Neuronal stem cell (in vitro differentiated cells): ENCODE measurements around the gene LCN10.
"Not testable (repeated sequence)": the region's sequence is repeated elsewhere in the genome, so short reads cannot be mapped to it uniquely, and the experiment has no call there.

Source experiments
- DNase-seq: peaks from one replicate; pipeline ENCODE4 v3.0.0-alpha.2; 2013; ENCODE audit warnings: low spot score
- H2AFZ ChIP-seq: one replicate; pipeline ENCODE4 v1.6.1; 2013; ENCODE audit warnings: mild to moderate bottlenecking, low read length, inconsistent platforms
- H2AK5ac ChIP-seq: 2 replicates; pipeline ENCODE4 v1.6.1; 2013; ENCODE audit warnings: low read depth, mild to moderate bottlenecking, inconsistent platforms, low read length, moderate library complexity, mixed read lengths
- H2BK120ac ChIP-seq: 2 replicates; pipeline ENCODE4 v1.6.1; 2013; ENCODE audit warnings: low read depth, mild to moderate bottlenecking, inconsistent platforms, low read length, moderate library complexity, mixed read lengths
- H2BK12ac ChIP-seq: one replicate; pipeline ENCODE4 v1.6.1; 2013; ENCODE audit warnings: low read length, inconsistent platforms
- H2BK15ac ChIP-seq: 2 replicates; pipeline ENCODE4 v1.6.1; 2013; ENCODE audit warnings: mild to moderate bottlenecking, low read length, inconsistent platforms, mixed read lengths
- H2BK5ac ChIP-seq: one replicate; pipeline ENCODE4 v1.6.1; 2013; ENCODE audit warnings: inconsistent platforms, mild to moderate bottlenecking, low read length, moderate library complexity
- H3K14ac ChIP-seq: one replicate; pipeline ENCODE4 v1.6.1; 2013; ENCODE audit warnings: low read length, inconsistent platforms
- H3K18ac ChIP-seq: 2 replicates; pipeline ENCODE4 v1.6.1; 2013; ENCODE audit warnings: low read length, inconsistent platforms
- H3K23ac ChIP-seq: 2 replicates; pipeline ENCODE4 v1.6.1; 2013; ENCODE audit warnings: low read depth, mild to moderate bottlenecking, mixed read lengths, low read length, inconsistent platforms; ENCODE audit not compliant: poor library complexity
- H3K27ac ChIP-seq: replicated peaks from 3 replicates; pipeline ENCODE4 v1.5.1; 2013; ENCODE audit warnings: low read length, inconsistent platforms
- H3K27me3 ChIP-seq, 3 experiments: 2 replicates each; pipeline ENCODE4 v1.6.1; 2013; ENCODE audit warnings: low read length in 3 of 3, mild to moderate bottlenecking in 2 of 3, inconsistent platforms in 1 of 3, low read depth in 1 of 3, mixed read lengths in 1 of 3, moderate library complexity in 1 of 3; ENCODE audit not compliant: control insufficient read depth in 3 of 3, insufficient read depth in 3 of 3
- H3K36me3 ChIP-seq, 2 donors: replicated peaks in 1 of 2; 2 replicates each; pipeline ENCODE4 v1.6.1; 2013; ENCODE audit warnings: low read length in 2 of 2; ENCODE audit not compliant: control insufficient read depth in 2 of 2, insufficient read depth in 2 of 2
- H3K4ac ChIP-seq: 2 replicates; pipeline ENCODE4 v1.6.1; 2013; ENCODE audit warnings: inconsistent platforms, mild to moderate bottlenecking, low read length, moderate library complexity
- H3K4me1 ChIP-seq, 2 donors: 1 replicate in 1 of 2; 2 replicates in 1 of 2; pipeline ENCODE4 v1.6.1; 2013; ENCODE audit warnings: low read length in 2 of 2, low read depth in 1 of 2; ENCODE audit not compliant: control insufficient read depth in 2 of 2, insufficient read depth in 1 of 2
- H3K4me2 ChIP-seq: one replicate; pipeline ENCODE4 v1.6.1; 2013; ENCODE audit warnings: mild to moderate bottlenecking, low read length, inconsistent platforms; ENCODE audit not compliant: insufficient read depth, poor library complexity, severe bottlenecking
- H3K4me3 ChIP-seq, 2 donors: 2 replicates each; pipeline ENCODE4 v1.5.1; 2013; ENCODE audit warnings: low read length in 2 of 2, mild to moderate bottlenecking in 2 of 2, inconsistent platforms in 1 of 2, moderate library complexity in 1 of 2
- H3K79me1 ChIP-seq: one replicate; pipeline ENCODE4 v1.6.1; 2013; ENCODE audit warnings: low read depth, mild to moderate bottlenecking, inconsistent platforms, low read length, moderate library complexity
- H3K9ac ChIP-seq: one replicate; pipeline ENCODE4 v1.6.1; 2013; ENCODE audit warnings: mild to moderate bottlenecking, low read depth, low read length, inconsistent platforms; ENCODE audit not compliant: poor library complexity
- H3K9me3 ChIP-seq, 2 donors: replicated peaks in 1 of 2; 2 replicates each; pipeline versions ENCODE3 to v1.6.1; 2013; ENCODE audit warnings: low read length in 2 of 2, mild to moderate bottlenecking in 2 of 2, inconsistent platforms in 1 of 2, low read depth in 1 of 2, mixed read lengths in 1 of 2, moderate library complexity in 1 of 2; ENCODE audit not compliant: control insufficient read depth in 2 of 2, insufficient read depth in 1 of 2
- H4K8ac ChIP-seq: one replicate; pipeline ENCODE4 v1.6.1; 2013; ENCODE audit warnings: low read depth, mild to moderate bottlenecking, inconsistent platforms, low read length, moderate library complexity
- H4K91ac ChIP-seq: one replicate; pipeline ENCODE4 v1.6.1; 2013; ENCODE audit warnings: low read length, low read depth, mild to moderate bottlenecking, inconsistent platforms; ENCODE audit not compliant: poor library complexity
- WGBS, 2 donors: extraction: QIAGEN DNeasy Blood & Tissue Kit; methylation state at CpG; one replicate each; pipeline ENCODE4 v1.1.7; 2013; ENCODE audit warnings: missing lambda C conversion rate in 2 of 2, mixed read lengths in 1 of 2; ENCODE audit not compliant: insufficient read length in 2 of 2, insufficient replicate concordance in 1 of 2; ENCODE audit errors: extremely low coverage in 2 of 2; 5-methylcytosine and 5-hydroxymethylcytosine counted together

LCN10 gene

DNA sequence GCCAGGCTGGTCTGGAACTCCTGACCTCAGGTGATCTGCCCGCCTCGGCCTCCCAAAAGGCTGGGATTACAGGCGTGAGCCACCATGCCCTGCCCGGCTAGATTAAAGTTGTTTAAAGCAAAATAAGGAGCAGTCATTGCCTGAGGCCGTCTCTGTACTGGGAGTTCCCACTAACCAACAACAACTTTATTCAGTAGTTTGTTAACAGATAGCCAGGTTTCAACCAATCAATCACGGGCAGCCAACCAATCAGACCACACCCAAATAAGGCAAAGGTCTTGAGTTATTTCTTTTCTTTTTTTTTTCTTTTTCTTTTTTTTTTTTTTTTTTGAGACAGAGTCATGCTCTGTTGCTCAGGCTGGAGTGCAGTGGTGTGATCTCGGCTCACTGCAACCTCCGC, 38.0 kb downstream of the LCN10 start:
- H2BK120ac ChIP-seq, H2AK5ac ChIP-seq, H3K36me3 ChIP-seq, H2BK5ac ChIP-seq, H2AFZ ChIP-seq, H3K9ac ChIP-seq, H3K4ac ChIP-seq, H3K23ac ChIP-seq, H2BK15ac ChIP-seq, H3K4me1 ChIP-seq, H4K91ac ChIP-seq, H3K18ac ChIP-seq, H3K27ac ChIP-seq, H2BK12ac ChIP-seq, DNase-seq, H3K4me2 ChIP-seq, H3K79me1 ChIP-seq, H3K9me3 ChIP-seq, H3K4me3 ChIP-seq, H4K8ac ChIP-seq, H3K14ac ChIP-seq: not testable (repeated sequence)
- peaks cover 0 to 33% (median 10%) of the 10 kb centered on the region in 3 experiments for H3K27me3 ChIP-seq
- WGBS, 2 donors: no CpG with 5 or more reads among the region's 8 CpGs

DNA sequence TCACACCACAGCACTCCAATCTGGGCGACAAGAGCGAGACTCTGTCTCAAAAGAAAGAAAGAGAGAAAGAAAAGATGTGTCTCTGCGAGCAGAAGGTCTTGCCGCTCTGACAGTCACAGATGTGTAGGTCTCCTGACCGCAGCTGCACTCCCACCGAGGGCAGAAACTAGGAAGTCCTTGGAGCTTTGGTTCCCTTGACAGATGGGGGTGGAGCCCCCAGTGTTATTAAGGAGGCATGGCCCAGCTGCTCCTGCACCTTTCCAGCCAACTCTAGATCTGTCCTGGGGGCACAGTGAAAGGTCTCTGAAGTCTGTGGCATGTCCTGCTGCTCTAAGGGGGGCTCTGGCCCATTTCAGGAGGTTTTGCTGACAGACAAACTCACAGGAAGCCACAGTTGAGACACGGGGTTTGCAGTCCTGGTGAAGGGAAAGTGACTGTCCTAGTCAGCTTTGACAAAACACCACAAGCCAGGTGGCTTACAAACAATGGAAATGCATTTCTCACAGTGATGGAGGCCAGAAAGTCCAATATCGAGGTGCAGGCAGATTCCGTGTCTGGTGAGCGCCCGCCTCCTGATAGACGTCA, 39.4 kb downstream of the LCN10 start:
- Histone ChIP-seq H4K91ac (no peak overlapping the region), H2BK15ac (no peak overlapping the region), H2BK120ac (no peak overlapping the region), H2AFZ (peak overlapping the region; percentile 29), H3K9ac (no peak overlapping the region), H3K36me3 (no peaks in the 10 kb centered on the region), H3K9me3 (no peaks in the 10 kb centered on the region), H3K79me1 (no peaks in the 10 kb centered on the region), H3K27ac (no peak overlapping the region), H3K23ac (no peak overlapping the region), H3K4ac (no peak overlapping the region), H3K14ac (no peak overlapping the region), H2BK12ac (no peak overlapping the region), H3K4me1 (peaks cover 1 to 7% of the 10 kb centered on the region in 2 donors), H2BK5ac (no peak overlapping the region), H3K18ac (no peak overlapping the region), H2AK5ac (no peak overlapping the region), H3K4me3 (no peak overlapping the region), H4K8ac (no peak overlapping the region), H3K4me2 (no peak overlapping the region), H3K27me3 (peaks cover 0 to 24% (median 9%) of the 10 kb centered on the region in 3 experiments)
- DNase-seq: no peak
- no CpG with 5 or more reads among the region's 12 CpGs for WGBS, 2 donors

DNA sequence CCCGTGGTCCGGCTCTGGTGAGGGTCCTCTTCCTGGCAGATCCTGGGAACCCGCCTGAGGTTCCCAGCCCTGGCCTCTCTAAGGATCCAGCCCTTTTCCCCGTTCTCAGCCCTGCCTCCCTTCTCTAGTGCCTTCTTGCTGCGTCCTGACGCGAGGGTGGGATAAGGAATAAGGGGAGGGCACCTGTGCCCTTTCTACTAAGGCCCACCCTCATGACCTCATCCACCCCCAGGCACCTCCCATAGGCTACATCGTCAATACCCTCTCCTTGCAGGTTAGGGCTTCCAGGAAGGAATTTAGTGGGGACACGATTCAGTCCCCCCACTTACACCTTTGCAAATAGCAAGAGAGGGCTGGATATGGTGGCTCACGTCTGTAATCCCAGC, 41.1 kb downstream of the LCN10 start:
- no peak overlapping the region for H4K8ac ChIP-seq
- peak overlapping the region; percentile 86 for H2AK5ac ChIP-seq
- H3K4me1 ChIP-seq: peaks cover 9 to 12% of the 10 kb centered on the region in 2 donors
- no peak overlapping the region for H3K23ac ChIP-seq
- H2AFZ ChIP-seq: peak overlapping the region; percentile 10
- peaks cover 0 to 15% (median 9%) of the 10 kb centered on the region in 3 experiments for H3K27me3 ChIP-seq
- peak overlapping the region; percentile 46 for H2BK5ac ChIP-seq
- H3K4ac ChIP-seq: no peak overlapping the region
- no peak overlapping the region for H3K4me3 ChIP-seq
- H3K4me2 ChIP-seq: no peak overlapping the region
- H3K36me3 ChIP-seq: no peaks in the 10 kb centered on the region
- no CpG with 5 or more reads among the region's 10 CpGs for WGBS, 2 donors
- H3K79me1 ChIP-seq: no peaks in the 10 kb centered on the region
- peak overlapping the region; percentile 72 for H2BK15ac ChIP-seq
- H3K18ac ChIP-seq: peak overlapping the region; percentile 3
- no peak overlapping the region for H2BK12ac ChIP-seq
- H3K9ac ChIP-seq: no peak overlapping the region
- no peaks in the 10 kb centered on the region for H3K9me3 ChIP-seq
- H4K91ac ChIP-seq: no peak overlapping the region
- no peak overlapping the region for H3K27ac ChIP-seq
- no peak overlapping the region for H3K14ac ChIP-seq
- DNase-seq: no peak
- no peak overlapping the region for H2BK120ac ChIP-seq

DNA sequence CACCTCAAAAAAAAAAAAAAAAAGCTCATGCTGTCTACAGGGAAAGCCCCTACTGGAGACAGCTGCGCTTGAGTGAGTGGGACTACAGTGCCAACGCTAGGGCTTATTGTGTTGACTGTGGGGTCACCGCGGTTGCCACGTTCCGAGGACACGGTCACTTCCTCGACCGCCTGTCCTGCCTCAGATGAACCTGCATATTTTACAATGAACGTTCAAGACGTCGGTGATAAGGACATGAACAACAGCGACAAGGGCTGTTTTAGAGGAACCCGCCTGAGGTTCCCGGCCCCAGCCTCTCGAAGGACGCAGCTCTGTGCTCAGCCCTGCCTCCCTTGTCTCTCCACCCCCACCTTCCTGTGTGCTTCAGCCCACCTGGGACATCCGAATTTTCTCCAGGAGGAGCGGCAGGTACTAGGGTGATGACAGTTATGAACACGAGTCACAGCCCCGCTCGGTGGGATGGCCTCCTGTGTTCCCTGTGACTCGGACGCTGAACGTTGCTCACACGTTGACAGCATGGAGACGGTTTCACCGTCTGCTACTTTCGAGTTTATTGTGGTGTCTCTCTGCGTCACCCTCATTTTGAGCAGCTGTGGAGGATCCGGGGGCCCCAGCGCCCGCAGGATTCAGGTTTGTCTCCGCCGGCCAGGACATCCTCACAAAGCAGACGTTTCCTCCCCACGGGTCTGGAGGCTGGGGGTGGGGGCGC, 41.6 kb downstream of the LCN10 start:
- no peak overlapping the region for H3K27ac ChIP-seq
- H3K79me1 ChIP-seq: no peaks in the 10 kb centered on the region
- H3K4ac ChIP-seq: no peak overlapping the region
- H2BK15ac ChIP-seq: peak overlapping the region; percentile 72
- H3K36me3 ChIP-seq: no peaks in the 10 kb centered on the region
- DNase-seq: no peak
- peak overlapping the region; percentile 86 for H2AK5ac ChIP-seq
- no peak overlapping the region for H4K8ac ChIP-seq
- H3K9me3 ChIP-seq: no peaks in the 10 kb centered on the region
- no peak overlapping the region for H3K4me2 ChIP-seq
- H3K23ac ChIP-seq: no peak overlapping the region
- peaks cover 9 to 15% of the 10 kb centered on the region in 2 donors for H3K4me1 ChIP-seq
- H2BK120ac ChIP-seq: peak overlapping the region; percentile 26
- WGBS, 2 donors: no CpG with 5 or more reads among the region's 38 CpGs
- H2BK12ac ChIP-seq: no peak overlapping the region
- no peak overlapping the region for H3K9ac ChIP-seq
- H4K91ac ChIP-seq: no peak overlapping the region
- peak overlapping the region; percentile 10 for H2AFZ ChIP-seq
- H3K18ac ChIP-seq: peak overlapping the region; percentile 84
- no peak overlapping the region for H3K4me3 ChIP-seq
- peaks cover 0 to 15% (median 9%) of the 10 kb centered on the region in 3 experiments for H3K27me3 ChIP-seq
- H3K14ac ChIP-seq: peak overlapping the region; percentile 23
- H2BK5ac ChIP-seq: peak overlapping the region; percentile 46
